ENCODE measurements around the gene RAB3GAP1.

RAB3GAP1 gene

DNA sequence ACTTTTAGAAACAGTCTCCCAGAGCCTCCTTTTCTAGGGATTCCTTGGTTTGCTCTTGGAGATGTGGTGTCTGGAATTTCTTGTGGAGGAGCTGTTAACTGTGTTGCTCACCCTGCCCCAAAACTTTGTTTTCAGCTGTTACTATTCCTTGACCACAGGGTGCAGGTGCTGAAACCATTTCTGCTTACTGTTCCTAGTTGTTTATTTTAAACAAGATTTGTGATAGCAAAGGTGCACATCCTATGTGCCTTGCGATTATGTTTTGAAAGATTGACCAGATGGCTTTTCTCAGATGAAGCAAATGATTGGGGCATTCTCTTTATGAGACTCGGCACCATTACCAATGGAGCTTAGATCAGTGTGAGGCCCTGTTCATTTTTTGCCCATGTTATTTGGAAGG is 111.2 kb downstream of the RAB3GAP1 start:
- no peaks in the 10 kb centered on the region for H3K36me3 ChIP-seq (ENCODE audit: insufficient read depth)

DNA sequence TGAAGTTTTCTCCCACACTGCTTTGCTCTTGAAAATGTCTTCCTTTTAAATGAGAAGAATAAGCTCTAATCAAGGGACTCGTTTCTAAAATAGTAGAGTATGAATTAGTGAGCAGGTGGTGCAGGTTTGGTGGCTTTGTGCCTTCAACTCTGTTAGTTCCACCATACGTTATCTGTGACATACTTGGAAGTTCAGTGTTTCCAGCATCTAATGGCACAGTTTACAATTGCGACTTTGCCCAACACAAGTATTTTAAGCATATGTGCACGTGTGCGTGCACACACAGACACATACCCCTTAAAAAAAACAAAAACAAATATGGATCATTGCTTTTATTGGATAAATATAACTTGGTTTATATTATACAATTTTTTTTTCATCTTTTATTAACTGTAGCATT is 111.8 kb downstream of the RAB3GAP1 start:
- Histone ChIP-seq H3K9ac (peak overlapping the region; percentile 7; the same call in 1 of the 2 replicates), H3K4me3 (IDR thresholded peaks at IDR 0.05; ENCODE audit: insufficient read depth, low read depth, low read length) (no peak overlapping the region), H3K36me3 (ENCODE audit: insufficient read depth) (no peaks in the 10 kb centered on the region), H3K4me2 (peak overlapping the region; percentile 95), H3K4me1 (ENCODE audit: low read depth, poor library complexity, severe bottlenecking) (peaks cover 79% of the 10 kb centered on the region), H3K27me3 (ENCODE audit: insufficient read depth, low read depth) (no peaks in the 10 kb centered on the region), H3K27ac (peak overlapping the region; percentile 82), H4K20me1 (ENCODE audit: insufficient read depth) (no peaks in the 10 kb centered on the region), H3K79me2 (ENCODE audit: insufficient read depth, low read depth) (no peaks in the 10 kb centered on the region), H2AFZ (ENCODE audit: low read depth) (no peak overlapping the region)
- TF ChIP-seq, protein P1, sequence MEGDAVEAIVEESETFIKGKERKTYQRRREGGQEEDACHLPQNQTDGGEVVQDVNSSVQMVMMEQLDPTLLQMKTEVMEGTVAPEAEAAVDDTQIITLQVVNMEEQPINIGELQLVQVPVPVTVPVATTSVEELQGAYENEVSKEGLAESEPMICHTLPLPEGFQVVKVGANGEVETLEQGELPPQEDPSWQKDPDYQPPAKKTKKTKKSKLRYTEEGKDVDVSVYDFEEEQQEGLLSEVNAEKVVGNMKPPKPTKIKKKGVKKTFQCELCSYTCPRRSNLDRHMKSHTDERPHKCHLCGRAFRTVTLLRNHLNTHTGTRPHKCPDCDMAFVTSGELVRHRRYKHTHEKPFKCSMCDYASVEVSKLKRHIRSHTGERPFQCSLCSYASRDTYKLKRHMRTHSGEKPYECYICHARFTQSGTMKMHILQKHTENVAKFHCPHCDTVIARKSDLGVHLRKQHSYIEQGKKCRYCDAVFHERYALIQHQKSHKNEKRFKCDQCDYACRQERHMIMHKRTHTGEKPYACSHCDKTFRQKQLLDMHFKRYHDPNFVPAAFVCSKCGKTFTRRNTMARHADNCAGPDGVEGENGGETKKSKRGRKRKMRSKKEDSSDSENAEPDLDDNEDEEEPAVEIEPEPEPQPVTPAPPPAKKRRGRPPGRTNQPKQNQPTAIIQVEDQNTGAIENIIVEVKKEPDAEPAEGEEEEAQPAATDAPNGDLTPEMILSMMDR (conservative IDR thresholded peaks at IDR 0.05; ENCODE audit: low read depth, low read length) = no peak

More for the DNA sequence above, 111.2 kb downstream of the RAB3GAP1 start:
- Histone ChIP-seq H3K4me1 (ENCODE audit: low read depth, poor library complexity, severe bottlenecking) (peaks cover 73% of the 10 kb centered on the region), H4K20me1 (ENCODE audit: insufficient read depth) (no peaks in the 10 kb centered on the region), H3K4me2 (peak overlapping the region; percentile 95), H3K27ac (peak overlapping the region; percentile 82), H3K27me3 (ENCODE audit: insufficient read depth, low read depth) (no peaks in the 10 kb centered on the region), H3K9ac (peak overlapping the region; percentile 7; the same call in 1 of the 2 replicates), H3K4me3 (IDR thresholded peaks at IDR 0.05; ENCODE audit: insufficient read depth, low read depth, low read length) (no peak overlapping the region), H2AFZ (ENCODE audit: low read depth) (no peak overlapping the region), H3K79me2 (ENCODE audit: insufficient read depth, low read depth) (no peaks in the 10 kb centered on the region)
- TF ChIP-seq, protein P1 (conservative IDR thresholded peaks at IDR 0.05; ENCODE audit: low read depth, low read length) = no peak

DNA sequence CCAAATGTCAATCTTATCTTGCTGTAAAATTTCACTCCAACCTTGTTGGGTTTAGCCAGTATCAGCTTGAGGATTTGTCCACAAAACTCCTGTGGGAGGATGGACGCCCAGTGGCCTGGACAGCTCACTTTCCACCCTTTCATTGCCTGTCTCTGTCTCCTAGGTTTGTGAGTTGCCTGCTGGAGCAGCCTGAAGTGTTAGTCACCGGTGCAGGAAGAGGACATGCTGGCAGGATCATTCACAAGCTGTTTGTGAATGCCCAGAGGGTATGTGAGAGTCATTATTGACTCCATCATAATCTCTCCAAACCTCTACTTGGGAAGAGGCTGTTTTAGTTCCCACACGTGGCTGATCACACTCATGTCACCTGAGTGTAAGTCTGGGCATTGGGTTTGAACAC is 112.3 kb downstream of the RAB3GAP1 start:
- Histone ChIP-seq H3K27me3 (ENCODE audit: insufficient read depth, low read depth) (no peaks in the 10 kb centered on the region), H3K36me3 (ENCODE audit: insufficient read depth) (no peaks in the 10 kb centered on the region)
- TF ChIP-seq, protein P1 (conservative IDR thresholded peaks at IDR 0.05; ENCODE audit: low read depth, low read length) = no peak

DNA sequence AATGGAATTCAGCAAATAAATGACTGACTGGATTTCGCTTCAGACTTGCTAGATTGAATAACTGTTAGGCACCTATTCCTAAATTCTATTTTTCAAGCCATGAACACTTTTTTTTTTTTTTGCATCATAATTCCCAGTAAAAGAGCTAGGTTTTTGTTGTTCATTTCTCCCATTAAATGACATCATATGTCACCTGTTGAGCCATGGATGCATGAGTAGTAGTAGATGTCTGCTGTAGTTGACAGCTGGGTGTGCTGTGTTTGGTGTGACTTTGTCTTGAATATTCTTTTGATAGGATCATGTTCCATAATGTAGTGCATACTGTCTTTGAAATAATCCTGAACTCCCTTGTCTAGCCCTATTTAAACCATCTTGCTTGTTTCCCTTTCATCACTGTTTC is 115.2 kb downstream of the RAB3GAP1 start:
- Histone ChIP-seq H2AFZ (ENCODE audit: low read depth) (no peak overlapping the region), H3K4me1 (ENCODE audit: low read depth, poor library complexity, severe bottlenecking) (peaks cover 88% of the 10 kb centered on the region), H3K4me3 (IDR thresholded peaks at IDR 0.05; ENCODE audit: insufficient read depth, low read depth, low read length) (no peak overlapping the region), H4K20me1 (ENCODE audit: insufficient read depth) (no peaks in the 10 kb centered on the region), H3K36me3 (ENCODE audit: insufficient read depth) (no peaks in the 10 kb centered on the region), H3K79me2 (ENCODE audit: insufficient read depth, low read depth) (no peaks in the 10 kb centered on the region), H3K27me3 (ENCODE audit: insufficient read depth, low read depth) (no peaks in the 10 kb centered on the region), H3K9ac (no peak overlapping the region), H3K4me2 (no peak overlapping the region), H3K27ac (no peak overlapping the region)
- TF ChIP-seq, protein P1 (conservative IDR thresholded peaks at IDR 0.05; ENCODE audit: low read depth, low read length) = no peak

More for the DNA sequence above, 112.3 kb downstream of the RAB3GAP1 start:
- no peak overlapping the region for H2AFZ ChIP-seq (ENCODE audit: low read depth)
- H3K9ac ChIP-seq = no peak overlapping the region
- no peak overlapping the region for H3K4me3 ChIP-seq (IDR thresholded peaks at IDR 0.05; ENCODE audit: insufficient read depth, low read depth, low read length)
- H3K27ac ChIP-seq = peak overlapping the region; percentile 82
- peaks cover 84% of the 10 kb centered on the region for H3K4me1 ChIP-seq (ENCODE audit: low read depth, poor library complexity, severe bottlenecking)
- H3K4me2 ChIP-seq = peak overlapping the region; percentile 95
- no peaks in the 10 kb centered on the region for H4K20me1 ChIP-seq (ENCODE audit: insufficient read depth)
- H3K79me2 ChIP-seq (ENCODE audit: insufficient read depth, low read depth) = no peaks in the 10 kb centered on the region
